Colon (tissue), 2 donors: ENCODE data around the gene ATXN1L.
"Not testable (repeated sequence)": the region's sequence is repeated elsewhere in the genome, so short reads cannot be mapped to it uniquely, and the experiment has no call there.

Experiments used
- FAIRE-seq: peaks from 2 replicates; lab custom pipeline; 2012; peaks lifted over from hg19 to GRCh38; lab: Jason Lieb, UNC
- donor health status: control.
- donor health status: control.

Gene ATXN1L

GRCh38 chr16:71894229-71894920, 48.6 kb downstream of the ATXN1L start:
- no peak for FAIRE-seq

GRCh38 chr16:71894921-71895678, 49.3 kb downstream of the ATXN1L start, which contains the start of gene IST1:
Gene IST1, plus strand, starts transcription at chr16:71895531. Its CDS starts 20,110 bp downstream, at chr16:71915641.
- no peak for FAIRE-seq

DNA sequence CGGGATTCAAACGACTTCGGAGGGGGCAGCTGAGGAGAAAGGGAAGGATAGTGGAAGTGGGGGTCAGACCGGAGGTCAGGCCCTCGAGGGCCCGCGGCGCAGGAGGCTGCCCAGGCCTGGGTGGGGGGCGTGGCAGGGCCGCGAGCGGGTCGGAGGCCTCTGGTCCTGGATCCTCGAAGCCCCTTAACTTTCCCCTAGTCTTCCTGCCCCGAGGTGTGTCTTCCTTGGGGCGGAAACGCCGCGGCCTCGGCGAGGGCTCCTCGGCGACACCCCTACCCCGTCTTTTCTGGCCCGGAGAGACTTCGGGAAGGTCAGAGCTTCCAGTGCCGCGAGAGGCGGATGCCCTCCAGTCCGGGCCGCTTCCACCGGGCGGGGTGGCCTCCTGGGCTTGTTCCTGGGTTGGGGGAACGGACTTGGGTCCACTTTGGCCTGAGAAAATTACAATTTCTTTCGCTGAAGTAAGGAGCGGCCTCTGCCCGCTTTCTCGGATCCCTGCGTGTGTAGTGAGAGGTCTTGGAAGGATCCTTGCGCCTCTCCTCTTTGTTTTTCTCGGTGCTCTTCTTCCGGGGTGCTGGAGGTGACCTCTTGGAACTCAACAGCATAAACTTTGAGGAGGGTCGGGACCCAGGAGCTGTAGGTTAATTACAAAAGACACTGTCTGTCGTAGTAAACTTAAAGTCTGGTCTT, 50.0 kb downstream of the ATXN1L start:
- FAIRE-seq: no peak

DNA sequence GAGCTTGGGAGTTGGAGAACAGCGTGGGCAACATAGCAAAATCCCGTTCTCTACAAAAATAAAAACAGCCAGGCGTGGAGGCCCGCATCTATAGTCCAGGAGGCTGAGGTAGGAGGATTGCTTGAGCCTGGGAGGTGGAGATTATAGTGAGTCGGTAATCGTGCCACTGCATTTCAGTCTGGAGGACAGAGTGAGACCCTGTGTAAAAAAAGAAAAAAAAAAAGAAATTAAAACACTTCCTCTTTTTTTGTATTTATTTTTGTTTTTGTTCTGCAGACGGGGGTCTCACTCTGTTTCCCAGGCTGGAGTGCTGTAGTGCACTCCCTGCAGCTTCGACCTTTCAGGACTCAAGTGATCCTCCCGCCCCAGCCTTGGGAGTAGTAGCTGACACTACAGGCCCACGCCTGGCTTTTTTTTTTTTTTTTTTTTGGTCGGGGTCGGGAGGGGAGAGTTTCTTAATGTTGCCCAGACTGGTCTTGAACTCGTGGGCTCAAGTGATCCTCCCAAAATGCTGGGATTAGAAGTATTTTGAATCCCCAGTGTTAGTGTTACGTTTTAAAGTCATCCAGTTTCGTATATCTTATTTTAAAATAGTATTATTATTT, 51.1 kb downstream of the ATXN1L start:
- no peak for FAIRE-seq

GRCh38 chr16:71899171-71899570, 53.4 kb downstream of the ATXN1L start:
- no peak for FAIRE-seq

- no peak for FAIRE-seq
These were observed 57.0 kb downstream of the ATXN1L start for GRCh38 chr16:71902656-71903365.

- FAIRE-seq: no peak
These were observed 57.8 kb downstream of the ATXN1L start for GRCh38 chr16:71903608-71904007.

- no peak for FAIRE-seq
These were observed 58.5 kb downstream of the ATXN1L start for GRCh38 chr16:71904239-71904638.

GRCh38 chr16:71905765-71906164, 60.0 kb downstream of the ATXN1L start:
- not testable (repeated sequence) for FAIRE-seq
